Measurements from ENCODE around the gene COL23A1.

The COL23A1 gene

DNA sequence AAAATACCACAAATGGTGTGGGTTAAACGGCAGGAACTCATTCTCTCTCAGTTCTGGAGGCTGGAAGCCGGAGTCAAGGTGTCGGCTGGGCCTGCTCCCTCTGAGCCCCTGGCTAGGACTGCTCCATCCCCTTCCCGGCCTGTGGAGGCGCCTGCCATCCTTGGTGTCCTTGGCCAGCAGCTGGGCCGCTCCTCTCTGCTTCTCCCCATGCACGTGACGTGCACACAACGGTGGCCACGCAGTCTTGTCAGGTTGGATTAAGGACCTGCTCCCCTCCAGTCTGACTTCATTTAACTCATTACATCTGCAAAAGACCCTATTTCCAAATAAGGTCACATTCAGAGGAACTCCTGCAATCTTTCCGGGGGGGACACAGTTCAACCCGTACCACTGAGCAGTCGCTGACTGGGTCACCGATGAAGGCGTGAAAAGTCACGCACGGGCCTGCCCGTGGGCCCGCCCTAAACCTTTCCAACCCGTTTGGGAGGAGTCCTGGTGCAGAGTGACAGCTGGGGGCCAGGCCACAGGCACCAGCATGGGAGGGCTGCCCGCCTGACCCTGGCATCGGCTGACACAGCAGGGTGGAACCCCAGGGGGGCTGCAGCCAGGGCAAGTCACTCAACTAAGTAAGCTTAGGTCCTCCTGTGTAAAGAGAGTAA is 135.2 kb downstream of the COL23A1 start:
- no peak for DNase-seq

DNA sequence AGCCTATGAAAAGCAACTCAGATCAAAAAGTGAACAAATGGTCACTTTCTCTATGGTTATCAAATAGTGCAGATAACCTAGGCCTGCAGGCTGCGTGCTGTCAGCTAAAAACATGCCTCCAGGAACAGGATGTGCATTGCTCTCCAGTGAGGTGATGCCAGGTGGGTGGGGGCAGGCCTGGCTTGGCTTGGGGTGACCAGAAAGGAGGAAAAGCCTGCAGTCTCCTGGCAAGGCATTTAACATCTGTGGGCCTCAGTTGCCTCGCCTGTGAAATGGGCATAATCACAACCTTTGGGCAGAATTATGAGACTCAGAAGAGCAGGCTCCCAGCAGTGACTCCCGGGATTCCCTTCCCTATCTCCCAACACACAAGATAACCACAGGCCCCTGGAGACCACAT is 135.9 kb downstream of the COL23A1 start:
- no peak for DNase-seq

DNA sequence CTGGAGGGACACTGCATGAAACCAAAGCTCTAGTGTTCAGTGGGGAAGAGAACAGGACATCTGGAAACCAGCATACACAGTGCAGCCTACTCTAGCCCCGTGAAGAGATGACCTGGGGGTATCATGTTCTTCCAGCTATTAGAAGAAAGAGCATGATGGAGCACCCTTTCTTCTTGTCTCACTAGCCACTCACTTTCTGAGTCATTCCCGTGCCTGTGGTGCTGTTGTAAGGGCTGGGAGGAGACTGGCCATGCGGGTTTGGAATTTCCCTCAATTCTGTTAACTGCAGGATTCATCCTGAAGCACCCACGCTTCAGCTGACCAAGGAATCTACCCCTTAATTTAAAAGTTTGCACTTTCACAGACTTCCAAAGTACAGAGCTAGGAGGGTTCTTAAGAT is 137.0 kb downstream of the COL23A1 start:
- no peak for DNase-seq

DNA sequence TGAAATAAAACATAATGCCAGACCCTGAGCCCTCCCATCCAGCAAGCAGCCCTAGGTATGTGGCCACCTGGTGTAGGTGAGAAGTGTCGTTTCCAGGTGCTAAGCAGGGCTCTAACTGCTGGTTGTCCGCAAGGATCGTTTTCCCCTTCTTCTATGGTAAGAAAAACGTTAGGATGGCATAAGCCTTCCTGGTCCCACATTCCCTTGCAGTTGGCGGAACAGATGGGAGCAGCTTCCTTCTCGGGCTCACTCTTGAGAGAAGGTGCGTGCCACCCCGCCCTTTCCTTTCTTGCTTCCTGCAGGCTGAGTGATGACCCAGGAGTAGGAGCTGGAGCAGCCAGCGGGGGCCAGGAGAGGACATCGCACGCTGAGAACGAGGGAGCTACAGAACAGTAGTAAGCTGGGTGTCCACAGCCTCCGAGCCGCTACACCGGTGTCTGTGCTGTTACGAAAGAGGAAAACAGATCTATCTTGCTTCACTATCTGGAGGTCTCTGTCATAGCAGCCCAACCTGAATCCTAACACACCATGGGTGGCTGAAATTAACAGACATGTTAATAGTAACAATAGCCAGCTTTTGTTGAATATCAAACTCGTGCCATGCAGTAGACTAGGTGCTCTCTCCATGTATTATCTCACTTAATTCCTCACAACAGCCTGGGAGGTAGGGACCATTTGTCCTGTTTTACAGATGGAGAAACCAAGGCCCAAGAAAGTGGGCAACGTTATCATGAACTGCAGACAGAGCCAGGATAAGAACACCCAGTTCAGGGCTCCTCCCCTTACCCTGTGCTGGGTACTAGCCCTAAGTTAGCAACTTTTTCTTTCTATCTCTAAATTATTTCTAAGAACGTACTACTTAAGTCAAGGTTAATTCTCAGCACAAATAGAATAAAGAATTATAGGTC is 139.8 kb downstream of the COL23A1 start:
- no peak for DNase-seq

DNA sequence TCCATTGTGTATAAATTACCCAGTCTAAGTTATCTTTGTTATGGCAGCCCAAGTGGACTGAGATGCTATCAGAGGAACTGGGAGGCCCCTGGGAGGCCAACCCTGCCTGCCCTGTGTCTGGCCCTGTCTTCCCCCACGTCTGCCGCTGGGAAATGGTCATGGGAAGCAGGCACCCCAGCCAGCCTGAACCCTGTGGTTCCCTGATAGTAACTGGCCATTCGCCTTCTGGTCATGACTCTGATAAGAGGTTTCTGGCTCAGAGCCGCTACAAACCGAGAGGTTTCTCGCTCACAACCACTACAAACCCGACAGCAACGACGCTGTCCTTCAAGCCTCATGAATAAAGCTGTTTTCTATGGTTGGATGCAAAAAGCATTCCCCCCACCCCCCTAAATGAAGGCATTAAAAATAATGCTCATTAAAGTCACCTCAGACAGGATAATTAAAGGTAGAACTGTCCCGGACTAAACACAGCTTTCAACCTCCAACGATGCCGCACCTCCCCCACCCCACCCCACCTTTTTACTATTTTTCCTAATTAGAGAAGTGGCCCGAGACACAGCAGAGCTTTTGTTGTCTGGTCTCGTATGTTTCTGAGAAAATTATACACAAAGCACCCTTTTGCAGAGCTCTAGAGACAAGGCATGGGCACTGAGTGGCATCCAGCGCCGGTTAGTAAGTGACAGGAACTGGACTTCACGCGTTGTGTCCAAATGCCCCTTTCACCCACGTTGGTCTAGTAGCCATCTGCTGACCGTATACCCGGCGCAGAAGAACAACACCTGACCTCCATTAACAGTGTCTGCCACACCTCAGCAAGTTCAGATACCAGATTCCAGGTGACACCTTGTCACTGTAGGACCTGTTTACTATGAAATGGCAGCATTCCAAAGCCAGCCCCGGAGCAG is 140.8 kb downstream of the COL23A1 start:
- DNase-seq, result no peak

DNA sequence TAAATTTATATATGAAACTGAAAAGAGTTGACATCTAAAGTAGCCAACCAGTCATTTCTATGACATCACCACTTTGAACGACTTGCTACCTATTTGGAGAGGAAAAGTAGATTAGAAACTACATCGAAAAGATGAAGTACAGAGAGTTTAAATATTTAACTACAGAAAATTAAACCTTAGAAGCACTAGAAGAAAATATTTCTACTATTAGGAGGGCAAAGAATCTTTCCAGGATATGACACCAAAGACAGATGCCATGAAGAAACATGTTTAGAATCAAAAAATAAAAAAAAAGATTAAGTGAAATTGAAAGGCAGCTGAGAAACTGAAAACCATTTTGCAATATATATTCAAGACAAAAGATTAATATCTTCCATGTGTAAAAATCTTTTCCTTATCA is 144.7 kb downstream of the COL23A1 start:
- DNase-seq, result no peak

DNA sequence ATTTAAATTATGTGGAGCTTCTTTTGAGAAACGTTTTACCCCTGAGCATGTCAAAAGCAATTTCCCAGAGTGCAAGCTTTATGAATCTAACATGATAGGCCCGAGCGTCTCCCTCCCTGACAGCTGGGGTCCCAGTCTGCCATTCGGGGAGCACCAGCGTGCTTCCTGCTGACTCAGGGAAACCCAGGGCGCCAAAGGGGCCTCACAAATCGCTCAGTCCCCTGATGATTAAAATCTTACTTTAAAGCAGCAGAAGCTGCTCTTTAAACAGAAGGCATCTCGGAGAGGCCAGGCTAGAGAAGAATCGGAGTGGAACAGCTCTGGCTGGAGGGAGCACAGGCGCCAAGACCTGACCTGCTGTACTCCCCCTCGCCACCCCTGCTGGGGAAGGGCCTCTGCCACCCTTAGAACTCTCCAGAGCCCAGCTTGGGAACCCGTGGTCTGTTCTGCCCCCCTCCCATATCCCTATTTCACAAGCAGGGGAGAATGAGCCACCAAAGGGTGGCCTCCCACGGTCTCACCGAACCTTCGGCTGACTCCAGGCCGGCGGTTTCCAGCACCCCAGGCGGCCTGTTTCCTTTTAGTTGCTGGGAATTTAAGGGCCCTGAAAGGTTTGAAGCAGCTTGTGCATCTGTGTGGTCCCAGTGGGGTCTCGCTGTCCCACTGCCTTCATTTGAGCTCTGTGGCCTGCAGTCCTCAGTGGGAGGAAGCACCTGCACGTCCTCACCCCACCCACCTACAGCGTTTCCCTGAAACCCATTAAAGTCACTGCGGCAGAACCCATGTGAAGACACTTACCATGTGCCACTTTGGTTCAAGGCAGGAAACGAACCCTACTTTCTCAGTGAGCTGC is 147.6 kb downstream of the COL23A1 start:
- no peak for DNase-seq

DNA sequence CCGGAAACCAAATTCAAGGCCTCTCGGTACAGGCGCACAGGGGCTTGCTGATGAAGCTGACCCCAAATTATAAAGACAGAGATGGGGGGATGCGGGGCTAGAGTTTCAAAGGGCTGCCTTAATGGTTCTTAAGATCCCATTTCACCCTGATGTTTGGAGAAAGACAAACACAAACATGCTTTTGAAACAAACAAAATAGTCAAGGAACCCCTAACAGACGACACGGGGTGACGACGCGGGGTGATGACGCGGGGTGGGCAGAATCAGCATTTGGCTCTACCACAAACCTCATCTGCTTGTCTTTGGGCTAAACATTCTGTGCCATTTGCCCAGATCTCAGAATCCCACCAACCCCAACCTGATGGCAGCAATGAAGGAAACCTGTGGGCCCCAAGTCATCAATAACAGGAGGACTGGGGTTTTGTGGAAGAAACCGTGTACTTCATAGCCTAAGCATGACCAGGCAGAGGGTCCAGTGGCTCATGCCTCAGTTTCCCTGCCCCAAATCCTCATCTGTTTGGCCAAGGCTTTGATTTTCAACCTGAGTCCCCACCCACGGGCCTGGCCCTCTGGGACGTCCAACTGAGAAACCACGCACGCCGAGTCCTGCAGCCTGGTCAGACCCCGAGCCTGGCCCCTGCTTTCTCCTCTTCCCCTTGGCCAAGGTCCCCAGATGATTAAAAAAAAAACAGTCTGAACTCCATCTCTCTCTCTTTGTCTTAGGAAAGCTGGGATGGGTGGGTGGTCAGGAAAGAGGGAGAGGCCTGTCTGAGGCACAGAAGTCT is 148.5 kb downstream of the COL23A1 start:
- no peak for DNase-seq

DNA sequence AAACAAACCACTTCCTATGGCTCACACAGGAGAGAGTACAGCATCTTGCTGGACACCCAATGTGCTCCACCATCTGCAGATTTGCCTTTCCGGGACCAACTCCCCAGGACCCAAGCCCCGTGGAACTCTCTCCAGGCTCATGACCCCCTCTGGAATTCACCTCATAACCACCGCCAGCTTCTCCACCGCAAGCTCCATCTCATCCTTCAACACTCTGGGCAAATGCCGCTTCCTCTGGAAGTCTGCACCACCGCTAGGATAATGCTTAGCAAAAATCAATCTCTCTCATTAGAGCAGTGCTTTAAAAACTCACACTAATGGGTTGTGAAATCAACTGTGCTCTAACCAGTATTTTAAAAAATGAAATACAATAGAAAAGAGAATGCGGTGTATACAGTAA is 150.0 kb downstream of the COL23A1 start:
- DNase-seq, result no peak

DNA sequence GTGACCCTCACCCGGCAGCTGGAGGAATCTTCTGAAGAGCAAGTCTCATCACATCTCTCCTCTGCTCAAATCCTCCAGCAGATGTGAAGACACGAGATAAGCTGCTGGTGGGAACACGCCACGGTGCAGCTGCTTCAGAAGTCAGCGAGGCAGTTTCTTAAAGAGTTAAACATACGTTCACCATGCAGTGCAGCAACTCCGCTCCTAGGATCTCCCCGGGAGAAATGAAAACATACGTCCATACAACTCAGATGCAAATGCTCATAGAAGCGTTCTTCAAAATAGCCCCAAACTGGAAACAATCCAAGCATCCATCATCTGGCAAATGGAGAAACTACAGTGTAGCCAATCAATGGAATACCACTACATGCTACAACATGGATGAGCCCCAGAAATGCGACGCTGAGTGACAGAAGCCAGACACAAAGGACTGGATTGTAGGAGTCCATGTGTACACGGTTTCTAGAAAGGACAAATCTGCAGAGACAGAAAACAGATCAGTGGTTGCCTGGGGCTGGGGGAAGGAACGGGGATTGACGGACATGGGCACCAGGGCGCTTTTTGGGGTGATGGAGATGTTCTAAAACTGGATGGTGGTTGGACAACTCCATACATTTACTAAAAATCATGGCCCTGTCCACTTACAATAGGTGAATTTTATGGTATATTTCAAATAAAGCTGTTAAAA is 150.6 kb downstream of the COL23A1 start:
- DNase-seq, result no peak

DNA sequence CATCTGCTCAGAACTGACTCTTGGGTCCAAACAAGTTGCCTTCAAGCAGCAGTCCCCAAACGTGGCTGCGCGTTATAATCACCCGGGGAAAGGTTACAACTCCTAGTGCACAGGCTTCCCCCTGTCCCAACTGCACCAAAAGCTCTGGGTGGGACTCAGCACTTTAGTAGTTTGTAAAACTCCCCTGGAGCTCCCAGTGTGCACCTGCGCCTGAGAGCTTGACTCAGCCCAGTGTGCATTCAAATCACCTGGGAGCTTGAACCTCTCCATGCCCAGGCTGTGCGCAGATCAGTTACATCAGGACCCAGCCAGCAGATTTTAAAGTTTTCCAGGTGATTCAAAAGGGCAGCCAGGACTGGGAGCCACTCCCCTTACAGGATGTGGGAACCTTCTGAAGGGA is 151.4 kb downstream of the COL23A1 start:
- no peak for DNase-seq

DNA sequence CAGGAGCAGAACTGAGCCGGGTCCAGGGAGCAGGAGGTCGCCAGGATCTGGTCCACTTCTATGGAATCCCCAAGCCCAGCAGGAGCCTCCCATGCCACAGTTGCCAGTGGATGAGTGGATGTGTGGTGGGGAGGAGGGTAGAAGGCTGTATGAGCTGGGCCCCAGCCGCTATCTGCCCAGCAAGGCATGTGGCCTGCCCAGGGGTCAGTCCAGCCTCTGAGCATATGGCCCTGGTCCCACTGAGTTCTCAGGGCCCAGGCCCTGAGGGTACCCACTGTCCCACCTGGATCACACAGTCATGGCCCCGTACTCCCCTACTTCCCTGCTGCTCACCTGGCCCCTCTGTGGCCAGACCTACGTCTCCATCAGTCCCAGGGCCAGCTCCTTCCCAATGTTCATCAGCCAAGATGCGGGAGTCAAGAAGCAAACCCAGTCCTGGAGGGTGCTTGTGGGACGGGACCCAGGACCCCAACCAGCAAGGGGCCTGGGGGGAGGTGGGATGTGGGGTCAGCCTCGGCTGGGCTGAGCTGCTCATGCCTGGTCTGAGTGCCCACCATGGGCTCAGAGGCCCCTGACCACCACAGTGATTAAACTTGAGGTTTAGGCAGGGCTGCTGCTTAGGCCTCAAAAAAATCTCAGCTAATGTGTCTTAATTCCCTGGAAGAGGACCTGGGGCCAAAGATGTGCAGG is 152.7 kb downstream of the COL23A1 start:
- no peak for DNase-seq

DNA sequence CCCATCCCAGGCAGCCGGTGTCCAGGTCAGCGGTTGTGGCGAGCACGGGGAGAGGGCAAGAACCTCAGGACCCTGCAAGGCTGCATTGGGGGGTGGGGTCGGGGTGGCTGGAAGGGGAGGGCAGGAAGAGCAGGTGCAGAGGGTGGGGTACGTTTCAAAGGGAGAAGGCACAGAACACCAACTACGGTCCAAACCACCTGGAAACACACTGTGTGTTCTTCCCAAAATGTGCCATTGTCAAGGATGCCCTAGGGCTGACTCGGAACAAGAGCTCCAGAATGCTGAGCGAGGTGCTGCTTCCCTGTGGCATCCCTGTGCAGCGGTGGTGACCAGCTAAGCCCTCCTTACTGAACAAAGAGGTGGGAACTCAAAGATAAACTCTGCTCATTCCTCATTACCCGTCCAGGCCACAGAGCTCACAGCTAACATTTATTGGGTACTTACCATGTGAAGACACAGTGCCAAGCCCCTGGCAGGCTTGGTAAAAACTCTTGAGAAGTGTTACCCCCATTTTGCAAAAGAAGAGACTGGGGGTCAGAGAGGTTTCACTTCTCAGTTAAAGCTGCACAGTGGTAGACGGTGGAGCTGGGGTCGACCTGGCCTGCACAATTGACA is 153.8 kb downstream of the COL23A1 start:
- no peak for DNase-seq

DNA sequence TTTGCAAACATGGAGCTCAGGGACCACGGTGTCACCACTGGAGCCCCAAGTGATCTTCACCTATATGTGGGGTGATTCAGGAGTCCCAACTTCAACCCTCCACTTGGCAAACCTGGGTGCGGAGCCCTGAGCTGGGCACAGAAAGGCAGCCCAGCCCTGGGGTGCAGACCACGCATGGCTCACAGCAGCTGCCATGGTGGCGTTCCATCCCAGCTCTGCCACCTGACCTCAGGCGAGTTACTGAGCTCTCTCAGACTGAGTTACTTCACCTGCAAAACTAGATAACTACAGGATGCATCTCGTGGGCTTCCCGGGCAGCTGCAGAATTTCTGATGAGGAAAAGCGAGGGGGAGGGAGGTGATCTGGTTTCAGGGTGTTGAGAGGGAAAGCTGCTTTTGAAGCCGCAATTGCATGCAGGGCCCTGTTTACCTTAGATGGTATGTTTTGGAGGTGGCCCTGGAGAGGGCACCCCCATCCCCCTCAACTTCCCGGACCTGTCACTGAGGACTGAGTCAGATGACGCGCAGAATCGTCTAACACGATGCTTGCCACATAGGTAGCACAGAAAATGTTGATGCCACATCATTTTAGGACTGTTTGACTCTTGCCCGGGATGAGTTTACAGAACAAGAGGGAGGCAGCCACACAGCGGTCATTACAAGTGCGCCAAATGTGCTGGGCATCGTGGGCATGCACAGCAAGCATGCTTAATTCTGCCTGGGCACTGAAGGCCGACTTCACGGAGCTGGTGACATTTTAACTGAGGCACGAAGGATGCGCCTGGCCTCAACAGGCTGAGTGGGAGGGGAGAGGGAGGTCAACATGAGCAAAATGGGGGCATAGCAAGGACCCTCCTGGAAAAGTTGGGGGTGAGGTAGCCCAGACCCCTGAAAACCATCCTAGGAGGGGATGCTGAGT is 154.6 kb downstream of the COL23A1 start:
- no peak for DNase-seq

DNA sequence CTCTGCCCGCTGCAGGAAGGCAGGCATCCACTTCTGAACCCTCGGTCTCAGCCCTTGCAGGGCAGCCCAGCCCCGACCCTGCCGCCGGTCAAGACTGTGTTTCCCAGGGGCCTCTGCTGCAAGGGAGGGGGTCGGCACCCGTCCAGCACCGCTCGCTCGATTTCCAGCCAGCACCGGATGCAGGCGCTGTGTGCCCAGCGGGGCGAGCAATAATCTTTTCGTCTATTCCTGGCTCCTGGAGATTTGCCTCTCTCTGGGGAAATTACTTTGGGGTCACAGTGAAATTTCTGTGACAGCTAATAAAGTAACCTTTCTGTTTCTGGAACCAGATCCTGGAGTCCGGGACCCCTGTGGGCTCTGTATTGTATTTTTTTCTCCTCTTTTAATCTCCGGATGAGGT is 155.3 kb downstream of the COL23A1 start:
- DNase-seq, result no peak

DNA sequence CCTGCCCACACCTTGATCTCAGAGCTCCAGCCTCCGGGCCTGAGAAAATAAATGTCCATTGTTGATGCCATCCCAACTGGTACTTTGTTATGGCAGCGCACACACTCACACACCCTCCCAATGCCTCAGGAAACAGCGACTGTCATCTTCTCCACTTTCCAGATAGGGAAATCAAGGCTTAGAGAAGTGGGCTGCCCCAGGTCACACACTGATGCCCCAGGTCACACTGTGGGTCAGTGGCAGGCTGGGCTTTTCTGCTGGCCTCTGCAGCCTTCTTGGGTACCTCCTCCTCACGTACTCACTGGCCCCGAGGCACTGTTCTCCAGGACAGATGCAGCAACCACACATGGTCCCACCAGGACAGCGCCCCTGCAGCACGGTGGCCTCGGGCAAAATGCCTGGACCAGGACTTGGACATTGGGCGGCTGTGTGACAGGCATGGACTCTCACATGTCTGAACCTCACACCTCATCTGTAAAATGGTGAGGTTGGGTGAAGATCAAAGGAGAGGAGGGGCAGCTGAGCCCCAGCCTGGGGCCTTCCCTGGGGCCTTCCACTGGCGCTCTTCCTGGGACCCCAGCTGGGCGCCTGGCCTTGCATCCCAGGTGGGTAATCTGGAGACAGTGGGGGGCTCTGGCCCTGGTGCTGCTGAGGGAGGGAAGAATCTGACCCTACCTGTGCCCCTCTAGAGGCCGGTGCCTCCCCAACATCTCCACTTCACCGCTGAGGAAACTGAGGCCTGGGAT is 156.0 kb downstream of the COL23A1 start:
- no peak for DNase-seq

DNA sequence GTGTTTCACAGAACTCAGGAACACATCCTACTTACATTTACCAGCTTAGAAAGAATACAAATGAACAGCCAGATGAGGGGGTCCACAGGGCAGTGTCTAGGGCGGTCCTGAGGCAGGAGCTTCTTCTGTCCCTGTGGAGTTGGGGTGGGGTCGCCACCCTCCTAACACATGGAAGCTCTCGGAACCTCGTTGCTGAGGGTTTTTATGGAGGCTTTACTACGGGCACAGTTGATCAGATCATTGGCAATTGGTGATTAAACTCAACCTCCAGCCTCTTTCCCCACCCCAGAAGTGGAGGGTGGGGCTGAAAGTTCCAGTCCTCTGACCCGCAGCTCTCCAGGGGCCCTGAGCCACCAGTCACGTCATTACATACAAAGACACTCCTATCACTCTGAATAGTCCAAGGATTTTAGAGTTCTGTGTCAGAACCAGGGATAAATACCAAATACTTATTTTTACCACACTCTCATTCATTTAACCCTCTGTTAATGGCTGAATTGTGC is 156.9 kb downstream of the COL23A1 start:
- no peak for DNase-seq
